HUDEP-2 (cell line): Measurements from ENCODE around the gene DNASE1L2.
A peak's percentile ranks its signal among the peaks of the same experiment; 100 is the strongest.

ENCODE experiments used
- DNase-seq, 76 experiments: peaks; one replicate each; lab custom pipeline; 2025; ENCODE audit not compliant: unreplicated experiment in 76 of 76; lab: John Stamatoyannopoulos, UW

The DNASE1L2 gene

GRCh38 chr16:2236337-2237101 is at the start of gene DNASE1L2:
Gene DNASE1L2 (plus strand): TSS chr16:2236444. CDS start chr16:2236817, 373 bp downstream.
- DNase-seq, result no peak

- no peak for DNase-seq
Observed at GRCh38 chr16:2186505-2186904, 49.7 kb upstream of the DNASE1L2 start.

- no peak for DNase-seq
Observed at GRCh38 chr16:2187212-2187611, 49.0 kb upstream of the DNASE1L2 start.

- no peak for DNase-seq
Observed at GRCh38 chr16:2188395-2188794, 47.8 kb upstream of the DNASE1L2 start.

- no peak for DNase-seq
Observed at GRCh38 chr16:2189252-2189893, 46.9 kb upstream of the DNASE1L2 start.

GRCh38 chr16:2190002-2190658 is 46.1 kb upstream of the DNASE1L2 start:
- no peak for DNase-seq

GRCh38 chr16:2190659-2191445 is 45.4 kb upstream of the DNASE1L2 start:
- no peak for DNase-seq

GRCh38 chr16:2191446-2191706 is 44.9 kb upstream of the DNASE1L2 start:
- DNase-seq, result no peak

- peak in 1 of 76 experiments; percentile 20 for DNase-seq
Observed at GRCh38 chr16:2194166-2194834, 41.9 kb upstream of the DNASE1L2 start.

GRCh38 chr16:2194852-2195321 is 41.4 kb upstream of the DNASE1L2 start:
- DNase-seq, result peak in 29 of 76 experiments; percentile 10 to 54 (median 25)

- DNase-seq, result no peak
Observed at GRCh38 chr16:2195322-2196161, 40.7 kb upstream of the DNASE1L2 start.

- no peak for DNase-seq
Observed at GRCh38 chr16:2196162-2196980, 39.9 kb upstream of the DNASE1L2 start, which contains the start of gene CASKIN1. Gene CASKIN1 (minus strand): TSS chr16:2196605. CDS start chr16:2196432, 173 bp downstream.

GRCh38 chr16:2196981-2197511 is 39.2 kb upstream of the DNASE1L2 start:
- no peak for DNase-seq

GRCh38 chr16:2197765-2198164 is 38.5 kb upstream of the DNASE1L2 start:
- no peak for DNase-seq

- no peak for DNase-seq
Observed at GRCh38 chr16:2198283-2198682, 38.0 kb upstream of the DNASE1L2 start.

- DNase-seq, result no peak
Observed at GRCh38 chr16:2199095-2199494, 37.1 kb upstream of the DNASE1L2 start.

- no peak for DNase-seq
Observed at GRCh38 chr16:2199621-2200139, 36.6 kb upstream of the DNASE1L2 start.

- DNase-seq, result no peak
Observed at GRCh38 chr16:2200313-2200712, 35.9 kb upstream of the DNASE1L2 start.
